HG03135 (cell line): ENCODE results near the gene FAM13A.
A peak's percentile ranks its signal among the peaks of the same experiment; 100 is the strongest.

ENCODE experiments used
- ATAC-seq: cut with Tn5 transposase; IDR thresholded peaks from one replicate; pipeline ENCODE4 v1.9.1; 2021; ENCODE audit warnings: mild to moderate bottlenecking, moderate library complexity; ENCODE audit not compliant: unreplicated experiment

Gene FAM13A

DNA sequence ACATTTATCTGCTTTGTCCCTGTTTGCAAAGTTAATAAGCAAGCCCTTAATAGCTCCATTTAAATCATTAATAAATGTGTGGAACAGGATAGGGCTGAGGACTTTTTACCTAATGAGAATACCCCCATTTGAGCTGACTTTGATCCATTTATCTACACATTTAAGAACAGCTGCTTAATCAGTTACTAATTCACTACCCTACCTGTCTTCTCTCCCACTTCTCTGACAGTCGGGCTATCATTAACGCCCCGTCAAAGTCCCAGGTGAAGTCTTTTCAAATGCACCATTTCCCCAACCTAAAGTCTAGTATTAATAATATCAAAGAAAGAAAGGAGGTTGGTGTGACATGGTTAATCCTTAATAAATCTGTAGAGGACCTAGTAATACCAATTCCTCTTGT, 302.2 kb downstream of the FAM13A start:
- no peak for ATAC-seq

DNA sequence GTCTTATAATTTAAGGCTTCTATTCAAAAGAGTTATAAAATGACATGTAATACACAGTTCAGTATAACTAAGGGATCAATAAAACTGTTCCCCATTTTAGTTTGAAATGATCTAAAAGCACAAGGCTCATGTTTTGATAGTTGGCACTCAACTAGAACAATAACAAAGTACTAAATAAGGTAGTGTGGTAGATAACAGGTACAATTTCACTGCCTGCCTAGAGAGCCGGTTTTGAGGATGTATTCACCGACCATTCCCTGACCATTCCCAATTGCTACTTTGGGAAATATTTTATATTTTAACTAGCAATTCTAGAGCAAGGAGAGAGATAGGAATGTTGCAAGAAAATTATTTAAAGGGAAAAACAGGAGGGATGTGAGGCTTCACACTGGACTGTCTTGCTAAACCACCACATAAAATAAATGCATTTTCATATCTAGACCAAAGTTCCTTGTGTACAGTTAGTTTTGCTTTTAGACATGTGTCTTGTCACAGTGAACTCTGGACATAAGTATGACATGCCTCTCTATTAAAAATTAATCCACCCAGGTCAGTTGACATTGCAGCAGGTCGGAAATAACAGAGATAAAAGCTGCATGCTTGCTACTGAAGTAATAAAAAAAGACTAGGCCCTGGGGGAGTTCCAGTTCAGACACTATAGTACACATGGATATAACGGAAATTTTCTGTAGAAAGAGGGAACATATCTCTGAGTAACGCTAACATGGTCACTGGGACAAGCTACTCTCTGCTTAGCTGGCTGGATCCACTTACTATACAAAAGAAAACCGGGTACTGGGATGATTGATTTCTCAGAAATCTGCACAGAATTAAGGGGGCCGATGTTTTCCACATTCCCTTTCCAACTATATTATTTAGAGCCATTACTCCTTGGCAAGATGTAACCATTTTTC, 303.1 kb downstream of the FAM13A start:
- no peak for ATAC-seq

DNA sequence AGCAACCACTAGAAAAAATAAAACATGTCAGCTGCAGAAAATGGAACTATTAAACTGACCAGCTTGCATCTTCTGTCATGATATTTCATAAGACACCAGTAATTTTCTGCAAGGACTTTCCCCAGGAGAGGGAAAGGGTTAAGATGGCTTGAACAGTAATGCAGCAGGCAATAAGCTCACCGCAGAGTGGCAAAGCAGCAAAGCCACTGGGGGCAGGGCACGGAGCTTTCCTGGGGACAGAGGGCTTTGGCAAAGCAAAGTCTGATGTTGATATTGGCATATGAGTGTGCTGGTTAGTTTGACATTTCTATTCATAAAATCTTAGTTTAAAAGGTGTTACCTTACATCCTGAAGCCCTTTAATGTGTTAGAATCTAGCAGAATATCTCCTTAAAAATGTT, 304.2 kb downstream of the FAM13A start:
- no peak for ATAC-seq

DNA sequence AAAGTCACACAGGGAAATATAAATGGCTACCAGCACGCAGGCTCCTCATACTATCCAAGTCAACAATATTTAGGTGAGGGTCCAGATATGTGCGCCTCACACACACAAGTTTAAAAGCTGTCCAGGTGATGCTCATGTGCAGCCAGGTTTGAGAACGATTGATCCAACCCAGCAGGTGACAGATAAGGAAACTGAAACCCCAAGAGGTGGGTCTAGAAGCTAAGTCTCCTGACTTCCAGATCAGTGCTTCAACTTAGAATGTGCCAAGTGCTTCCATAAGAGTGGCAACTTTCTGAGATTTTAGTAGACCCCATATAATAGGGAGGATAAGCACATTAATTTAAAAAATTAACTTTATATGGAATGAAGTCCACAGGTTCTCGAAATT, 304.9 kb downstream of the FAM13A start:
- ATAC-seq: no peak

DNA sequence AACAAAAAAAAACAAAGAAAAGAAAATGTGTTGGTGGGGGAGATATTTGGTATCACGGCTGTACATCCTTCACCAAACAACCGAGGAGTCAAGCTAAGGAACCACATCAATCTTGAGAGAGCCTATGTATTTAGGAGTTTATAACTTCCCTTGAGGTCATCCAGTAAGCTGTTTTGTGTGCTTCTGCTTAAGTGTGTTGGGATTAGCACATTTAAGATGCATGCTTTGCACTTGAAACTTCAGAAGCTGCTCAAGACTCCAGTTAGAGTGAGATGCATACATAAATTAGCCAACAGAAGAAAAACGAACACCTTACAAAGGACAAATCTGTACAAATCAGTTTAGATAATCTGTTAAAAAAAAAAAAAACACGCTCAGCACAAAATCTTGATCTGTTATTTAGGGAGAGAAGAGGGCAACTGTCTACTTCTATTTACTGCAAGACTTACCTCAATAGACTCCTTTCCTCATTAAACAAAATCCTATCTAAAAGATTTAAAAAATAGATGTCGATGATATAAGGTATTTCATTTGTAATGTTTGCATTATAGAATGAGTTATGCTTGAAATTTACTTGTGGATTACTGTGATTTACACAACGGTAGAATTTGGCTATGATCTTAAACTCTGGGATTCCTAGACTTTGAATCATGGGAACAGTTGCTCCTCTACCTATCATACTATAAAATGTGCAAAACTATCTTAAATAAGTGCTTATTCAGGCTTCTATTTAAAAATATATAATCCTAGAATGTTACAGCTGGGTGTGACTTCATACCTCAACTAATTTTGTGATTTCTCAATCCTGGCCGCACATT, 305.5 kb downstream of the FAM13A start:
- no peak for ATAC-seq

DNA sequence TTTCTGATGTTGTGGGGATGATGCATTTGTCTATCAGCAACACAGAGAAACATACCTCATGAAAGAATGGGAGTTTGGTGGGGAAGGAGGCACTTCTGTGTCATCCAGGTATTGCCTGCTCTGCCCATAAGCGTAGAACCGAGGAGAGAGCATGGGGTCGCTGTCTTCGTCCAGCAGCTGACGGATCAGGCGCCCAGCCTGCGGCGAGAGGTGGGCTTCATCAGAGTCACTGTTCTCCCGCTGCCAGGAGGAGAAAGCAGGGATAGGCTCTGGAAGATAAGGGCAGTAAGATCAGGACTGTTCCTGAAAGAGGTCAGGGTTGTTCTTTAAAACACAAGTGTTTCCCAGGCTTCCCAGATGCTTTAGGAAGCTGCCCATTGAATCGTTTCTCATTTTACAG, 306.6 kb downstream of the FAM13A start:
- no peak for ATAC-seq

DNA sequence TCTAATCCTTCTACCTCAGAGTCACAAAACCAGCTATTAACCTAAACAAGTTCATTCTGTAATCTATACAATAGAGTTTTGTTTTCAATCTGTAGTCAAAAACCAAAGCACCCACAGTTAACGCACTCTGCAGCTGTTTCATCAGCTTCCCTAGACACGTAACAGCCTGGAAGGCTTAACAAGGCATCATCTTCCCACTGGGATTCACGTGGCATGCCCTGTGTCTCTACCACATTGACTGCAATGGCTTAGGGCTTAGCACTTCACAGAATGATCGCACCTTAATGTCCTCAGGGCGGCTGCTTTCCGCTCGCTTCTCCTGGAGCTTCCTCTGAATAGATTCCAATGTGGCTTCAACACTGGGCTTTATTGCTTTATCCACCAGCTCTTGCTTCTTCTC, 309.6 kb downstream of the FAM13A start:
- no peak for ATAC-seq

DNA sequence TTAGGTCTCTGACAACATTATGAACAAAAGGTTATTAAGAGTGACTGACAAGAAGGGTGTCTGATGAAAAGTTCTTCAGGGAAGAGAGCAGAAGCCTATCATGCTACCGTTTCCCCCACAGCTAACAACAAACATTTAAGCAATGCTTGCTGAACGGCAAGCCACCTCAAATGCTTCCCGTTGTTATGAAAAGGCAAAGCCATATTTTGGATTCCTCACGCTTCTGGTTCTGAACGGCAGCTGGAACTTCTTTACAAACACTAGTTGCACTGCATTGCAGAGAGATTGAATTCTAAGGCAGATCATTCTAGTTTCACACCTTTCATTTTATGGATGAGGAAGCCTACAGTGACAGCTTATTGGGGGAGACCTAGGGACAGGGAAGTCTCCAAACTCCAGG, 310.8 kb downstream of the FAM13A start:
- ATAC-seq: no peak

DNA sequence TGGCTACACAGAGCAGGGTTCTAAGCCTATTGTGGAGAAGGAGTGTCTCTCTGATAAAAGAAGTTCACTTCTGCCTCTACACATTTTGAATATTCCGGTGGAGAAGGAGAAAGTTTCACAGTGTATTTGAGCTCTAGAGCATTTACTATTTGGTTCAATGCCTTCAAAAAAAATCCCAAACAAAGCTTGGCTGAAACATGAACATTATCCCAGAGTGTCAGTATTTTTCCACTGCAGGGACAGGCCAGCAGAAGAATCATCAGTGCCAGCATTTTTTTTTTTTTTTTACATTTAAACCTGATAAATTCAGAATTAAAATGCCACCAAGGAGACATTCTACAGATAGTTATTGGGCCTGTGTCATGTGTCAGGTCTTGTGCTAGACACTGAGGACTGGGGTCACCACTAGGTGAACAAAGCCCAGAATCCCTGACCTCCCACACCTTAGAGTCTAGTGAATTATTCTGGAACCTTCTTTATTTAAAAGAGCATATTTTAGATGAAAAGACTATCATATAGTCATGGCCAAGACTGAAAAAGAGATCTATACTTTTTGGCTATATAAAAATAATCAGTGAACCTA, 311.3 kb downstream of the FAM13A start:
- ATAC-seq: no peak

DNA sequence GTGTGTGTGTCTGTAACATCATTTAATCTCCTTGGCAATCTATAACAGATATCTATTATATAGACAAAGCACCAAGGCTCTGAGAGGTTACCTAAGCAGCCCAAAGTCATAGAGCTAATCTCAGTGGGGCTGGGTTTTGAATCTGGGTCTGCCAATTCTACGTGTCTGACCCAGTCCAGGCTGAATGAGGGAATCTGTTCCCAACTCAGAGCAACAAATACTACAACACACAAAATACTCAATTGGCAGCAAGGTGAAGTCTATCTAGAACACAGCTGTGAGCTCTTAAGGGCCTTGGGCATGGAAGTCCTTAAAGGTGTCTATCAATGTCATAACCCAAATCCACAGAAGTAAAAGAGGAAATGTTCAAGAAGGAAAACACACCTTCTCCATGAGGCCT, 311.8 kb downstream of the FAM13A start:
- no peak for ATAC-seq

DNA sequence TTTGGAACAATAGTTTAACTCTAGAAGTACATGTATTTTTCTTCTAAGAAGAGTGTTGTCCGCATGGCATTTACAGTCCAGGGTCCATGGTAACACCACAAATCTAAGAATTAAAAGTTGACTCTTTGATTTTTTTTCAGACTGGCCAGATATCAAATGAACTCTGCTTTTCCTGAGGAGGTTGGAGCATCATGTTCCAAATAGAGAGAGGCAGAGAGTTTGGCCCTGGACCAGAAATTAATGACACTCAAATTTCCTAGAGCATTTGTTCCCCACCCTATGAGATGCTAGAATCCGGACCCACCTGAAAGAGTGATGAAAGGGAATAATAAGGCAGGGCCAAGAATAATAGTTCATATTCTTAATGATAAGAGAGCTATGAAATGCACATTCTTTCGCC, 312.4 kb downstream of the FAM13A start:
- ATAC-seq: no peak

DNA sequence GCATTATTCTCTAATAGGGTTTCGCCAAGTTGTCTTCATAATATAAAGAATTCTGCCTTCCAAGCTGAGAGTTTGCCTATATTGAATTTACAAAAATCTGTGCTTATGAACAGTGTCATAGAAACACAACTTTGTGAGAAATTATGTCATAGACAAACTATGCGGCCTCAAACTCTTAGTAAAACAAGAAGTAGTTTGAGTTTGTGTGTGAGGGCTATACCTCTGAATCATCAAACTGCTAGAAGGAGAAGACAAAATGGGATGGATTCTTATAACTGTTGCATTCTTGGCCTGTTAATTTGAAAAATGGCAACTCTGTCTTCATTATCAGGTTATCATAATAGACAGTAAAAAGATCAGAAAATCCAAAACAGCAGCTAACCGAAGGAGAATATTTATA, 313.3 kb downstream of the FAM13A start:
- no peak for ATAC-seq

DNA sequence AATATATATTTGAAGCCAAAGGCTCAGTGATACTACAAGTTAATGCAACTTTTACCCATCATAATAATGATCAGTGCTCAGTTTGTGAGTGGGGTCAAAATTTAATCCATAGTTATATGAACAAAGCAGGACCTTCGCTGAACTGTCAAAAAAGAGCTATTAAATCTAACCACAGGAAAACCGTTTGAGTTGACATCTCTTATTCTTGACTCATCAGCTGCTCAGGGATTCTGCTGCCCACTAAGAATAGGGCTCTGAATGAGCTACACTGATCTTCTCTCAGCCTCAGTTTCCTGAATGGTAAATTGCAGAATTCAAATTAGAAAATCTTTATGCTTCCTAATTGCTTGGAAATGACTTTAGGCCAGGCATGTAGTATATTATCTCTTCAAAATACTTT, 314.4 kb downstream of the FAM13A start:
- no peak for ATAC-seq

DNA sequence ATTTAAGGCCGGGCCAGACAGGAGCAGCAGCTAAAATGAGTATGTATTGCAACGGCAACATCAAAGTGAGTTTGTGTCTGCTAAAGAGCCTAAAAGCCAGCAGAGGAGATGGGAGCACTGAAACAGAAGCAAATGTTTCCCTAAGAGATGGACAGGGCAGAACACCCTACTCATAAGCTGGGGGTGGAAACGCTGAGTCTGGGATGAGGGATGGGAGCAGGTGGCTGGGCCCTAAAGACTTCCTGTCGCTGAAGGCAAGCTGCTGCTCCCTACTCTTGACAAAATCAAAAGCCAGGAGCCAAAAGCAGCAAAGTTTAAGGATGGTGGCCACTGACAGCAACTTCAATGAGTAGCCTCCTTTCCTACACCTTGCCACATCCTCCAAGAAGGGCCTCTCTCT, 318.8 kb downstream of the FAM13A start:
- ATAC-seq: no peak

DNA sequence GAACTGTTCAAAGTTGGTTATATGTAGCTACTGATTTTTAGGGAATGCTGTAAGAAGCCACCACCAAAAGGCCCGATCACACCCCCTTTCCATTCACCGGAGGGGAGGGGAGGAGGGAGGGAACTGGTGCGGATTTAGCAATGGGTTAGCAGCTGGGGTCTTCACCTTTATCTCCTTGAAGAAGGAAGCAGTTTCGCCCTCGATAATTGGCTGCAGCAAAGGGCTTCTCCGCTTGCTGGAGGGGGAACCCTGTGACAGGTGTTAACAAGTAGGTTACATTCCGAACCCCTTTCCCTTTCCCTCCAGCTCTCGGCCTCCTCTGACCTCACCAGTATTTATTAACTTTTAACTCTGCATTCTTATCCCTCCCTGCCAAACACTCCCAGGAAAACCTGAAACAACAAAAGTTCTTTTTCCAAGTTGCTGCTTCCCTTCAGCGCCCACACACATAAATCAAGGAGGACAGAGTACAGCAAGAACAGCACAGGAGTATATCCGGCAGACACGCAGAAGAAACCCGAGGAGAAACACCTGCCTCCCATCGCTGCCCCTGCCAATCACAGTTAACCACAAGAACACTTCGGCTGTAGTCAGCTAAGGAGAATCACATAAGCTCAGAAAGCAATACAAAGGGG, 319.6 kb downstream of the FAM13A start:
- peak; percentile 96 for ATAC-seq

DNA sequence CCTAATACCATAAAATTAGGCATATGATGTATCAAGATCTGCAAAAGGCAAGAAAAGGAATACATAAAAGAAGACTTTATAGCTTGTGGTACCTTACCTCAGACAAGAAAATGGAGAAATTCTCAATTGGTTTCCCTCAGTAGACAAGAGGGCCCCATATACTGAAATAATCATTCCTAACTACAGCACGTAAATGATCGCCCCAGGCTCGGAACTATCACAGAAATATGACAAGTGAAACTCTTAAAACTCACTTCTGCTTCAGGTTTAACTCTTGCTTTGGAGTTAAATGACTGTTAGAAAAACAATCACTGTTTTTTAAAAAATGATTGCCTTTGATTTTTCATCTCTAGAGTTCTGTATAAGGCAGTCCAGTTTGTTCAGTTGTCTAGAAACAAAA, 320.7 kb downstream of the FAM13A start:
- no peak for ATAC-seq

DNA sequence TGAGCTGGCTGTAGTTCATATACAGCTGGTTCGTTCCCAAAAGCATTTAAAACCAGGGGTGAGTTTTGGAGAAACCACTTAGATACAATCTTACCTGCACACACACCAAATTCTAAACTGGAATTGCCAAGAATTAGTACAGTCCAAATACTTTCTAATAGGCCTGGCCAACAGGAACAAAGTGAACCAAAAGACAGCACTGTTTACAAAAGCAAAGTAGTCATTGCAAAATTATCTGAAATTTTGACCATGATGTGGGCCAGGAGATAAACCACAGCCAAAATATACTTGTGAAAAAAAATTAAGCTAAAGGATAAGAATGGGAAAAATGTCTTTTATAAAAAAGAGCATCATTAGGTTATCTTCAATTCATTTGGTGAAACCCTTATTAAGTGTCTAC, 321.4 kb downstream of the FAM13A start:
- no peak for ATAC-seq

DNA sequence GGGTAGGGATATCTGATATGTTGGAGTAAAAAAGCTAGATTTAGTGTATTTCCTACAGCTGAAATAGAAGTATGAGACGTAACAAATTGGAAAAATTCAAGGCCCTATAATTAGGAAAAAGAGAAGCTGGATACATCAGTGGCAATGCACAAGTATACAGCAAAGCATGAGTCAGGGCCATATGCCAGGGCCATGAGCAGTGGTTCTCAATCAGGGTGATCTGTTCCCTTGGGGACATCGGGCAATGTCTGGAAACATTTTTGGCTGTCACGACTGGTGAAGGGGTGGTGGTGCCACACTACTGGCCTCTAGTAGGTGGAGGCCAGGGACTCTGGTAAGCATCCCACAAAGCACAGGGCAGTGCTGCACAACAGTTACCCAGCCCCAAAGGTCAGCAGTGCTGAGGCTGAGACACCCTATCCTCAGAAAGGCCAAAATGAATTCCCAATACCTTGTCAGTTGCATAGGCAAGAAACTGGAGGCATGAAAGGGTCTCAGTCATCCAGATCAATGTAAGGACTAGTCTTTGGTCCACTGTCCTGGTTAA, 322.5 kb downstream of the FAM13A start:
- no peak for ATAC-seq

DNA sequence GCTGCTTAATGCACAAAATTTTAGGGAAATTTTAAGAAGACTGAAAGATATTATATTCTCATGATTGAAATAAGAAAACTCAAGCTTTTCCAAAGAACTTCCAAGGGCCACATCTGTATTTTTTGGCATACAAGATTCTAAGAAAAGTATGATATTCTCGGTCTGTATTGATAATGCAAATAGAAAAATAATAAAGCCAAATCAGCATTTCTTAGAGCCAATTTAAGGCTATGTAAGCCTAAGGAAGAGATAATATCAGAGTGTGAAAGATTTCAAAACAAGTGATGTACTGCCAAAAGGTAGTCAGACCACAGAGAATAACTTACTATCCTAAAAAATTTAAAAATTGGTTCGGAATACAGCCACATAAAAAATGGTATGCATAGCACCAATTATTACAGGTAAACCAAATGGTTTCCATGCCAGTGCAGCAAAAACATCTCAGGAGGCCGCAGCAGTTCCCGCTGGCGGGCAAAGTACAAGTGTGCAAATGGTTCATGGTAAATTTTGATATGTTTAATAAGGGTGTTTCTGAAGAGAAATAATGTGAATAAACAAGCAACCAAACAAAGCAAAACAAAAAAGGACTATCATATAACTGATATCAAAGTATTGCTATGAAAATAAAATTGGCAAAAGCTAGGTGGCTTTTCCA, 324.1 kb downstream of the FAM13A start:
- ATAC-seq: no peak

DNA sequence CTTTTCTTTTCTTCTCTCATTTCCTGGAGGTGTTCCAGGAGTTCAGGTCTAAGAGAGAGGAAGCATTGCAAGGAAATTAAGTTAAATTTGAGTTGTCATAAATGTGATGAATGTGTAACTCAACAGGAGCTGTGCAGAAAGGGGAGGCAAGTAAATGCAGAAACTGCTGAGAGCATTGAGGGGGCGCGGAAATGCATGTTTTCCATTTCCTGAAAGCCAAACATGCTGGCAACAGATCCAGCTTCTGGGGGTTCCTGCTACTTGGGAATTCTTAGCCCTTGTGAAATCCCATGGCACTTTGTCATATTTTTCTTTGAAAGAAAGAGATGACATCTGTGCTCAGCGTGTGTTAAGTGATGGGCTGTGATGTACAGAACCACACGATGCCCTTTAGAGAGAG, 325.6 kb downstream of the FAM13A start:
- ATAC-seq: no peak

DNA sequence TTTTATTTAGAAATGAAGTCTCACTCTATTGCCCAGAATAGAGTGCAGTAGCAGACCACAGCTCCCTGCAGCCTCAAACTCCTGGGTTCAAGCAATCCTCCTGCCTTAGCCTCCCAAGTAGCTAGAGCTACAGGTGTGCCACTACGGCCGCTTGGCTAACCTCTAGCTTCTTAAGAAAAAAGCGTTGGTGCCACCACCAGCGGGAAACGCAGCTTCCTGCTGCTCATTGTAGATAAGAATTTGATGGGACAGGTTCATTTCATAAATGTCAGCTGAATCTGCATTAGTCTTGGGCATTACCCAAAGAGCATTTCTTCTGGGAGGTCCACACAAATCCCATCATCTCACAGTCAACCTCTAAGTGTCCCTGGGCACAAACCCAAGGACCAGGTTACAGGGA, 326.2 kb downstream of the FAM13A start:
- ATAC-seq: no peak
